Measurements from ENCODE around the gene ATP5MC3.

DNA sequence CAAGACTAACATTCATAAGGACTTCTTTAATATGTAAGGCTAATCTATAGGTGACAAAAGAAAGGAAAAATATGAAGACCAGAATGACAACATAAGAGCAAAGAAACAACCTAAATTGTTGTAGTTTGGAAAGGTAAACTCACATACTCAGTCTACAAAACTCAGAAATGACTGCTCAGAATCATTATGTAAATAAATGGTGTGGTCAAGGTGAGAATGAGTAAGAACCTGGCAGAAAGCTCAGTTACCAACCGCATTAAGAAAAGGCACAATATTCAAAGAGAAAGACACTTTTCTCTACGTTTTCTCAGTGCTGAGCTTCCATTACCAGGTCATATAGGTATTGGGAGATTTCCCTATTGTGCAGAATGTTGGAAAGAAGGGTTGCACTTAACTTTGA lies 29.3 kb downstream of the ATP5MC3 start:
- TF ChIP-seq ESRRG (CRISPR knock-in tag; IDR thresholded peaks at IDR 0.05), result no peak
- TF ChIP-seq RARB (CRISPR knock-in tag; IDR thresholded peaks at IDR 0.05), result no peak
- TF ChIP-seq OSR1 (CRISPR knock-in tag; IDR thresholded peaks at IDR 0.05), result no peak
- no peak for TF ChIP-seq ZFP30 (CRISPR knock-in tag; IDR thresholded peaks at IDR 0.05)
- TF ChIP-seq ZC3H10 (CRISPR knock-in tag; IDR thresholded peaks at IDR 0.05), result no peak
- TF ChIP-seq CSRNP3 (CRISPR knock-in tag; IDR thresholded peaks at IDR 0.05), result no peak
- TF ChIP-seq, protein P1, sequence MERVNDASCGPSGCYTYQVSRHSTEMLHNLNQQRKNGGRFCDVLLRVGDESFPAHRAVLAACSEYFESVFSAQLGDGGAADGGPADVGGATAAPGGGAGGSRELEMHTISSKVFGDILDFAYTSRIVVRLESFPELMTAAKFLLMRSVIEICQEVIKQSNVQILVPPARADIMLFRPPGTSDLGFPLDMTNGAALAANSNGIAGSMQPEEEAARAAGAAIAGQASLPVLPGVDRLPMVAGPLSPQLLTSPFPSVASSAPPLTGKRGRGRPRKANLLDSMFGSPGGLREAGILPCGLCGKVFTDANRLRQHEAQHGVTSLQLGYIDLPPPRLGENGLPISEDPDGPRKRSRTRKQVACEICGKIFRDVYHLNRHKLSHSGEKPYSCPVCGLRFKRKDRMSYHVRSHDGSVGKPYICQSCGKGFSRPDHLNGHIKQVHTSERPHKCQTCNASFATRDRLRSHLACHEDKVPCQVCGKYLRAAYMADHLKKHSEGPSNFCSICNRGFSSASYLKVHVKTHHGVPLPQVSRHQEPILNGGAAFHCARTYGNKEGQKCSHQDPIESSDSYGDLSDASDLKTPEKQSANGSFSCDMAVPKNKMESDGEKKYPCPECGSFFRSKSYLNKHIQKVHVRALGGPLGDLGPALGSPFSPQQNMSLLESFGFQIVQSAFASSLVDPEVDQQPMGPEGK (CRISPR knock-in tag; IDR thresholded peaks at IDR 0.05; ENCODE audit: borderline replicate concordance), result no peak
- no peak for TF ChIP-seq ISL1 (CRISPR knock-in tag; IDR thresholded peaks at IDR 0.05)
- TF ChIP-seq ZNF8 (CRISPR knock-in tag; IDR thresholded peaks at IDR 0.05), result no peak
- TF ChIP-seq CSDC2 (CRISPR knock-in tag; IDR thresholded peaks at IDR 0.05), result no peak
